Measurements from ENCODE around the gene ZNF628.

DNA sequence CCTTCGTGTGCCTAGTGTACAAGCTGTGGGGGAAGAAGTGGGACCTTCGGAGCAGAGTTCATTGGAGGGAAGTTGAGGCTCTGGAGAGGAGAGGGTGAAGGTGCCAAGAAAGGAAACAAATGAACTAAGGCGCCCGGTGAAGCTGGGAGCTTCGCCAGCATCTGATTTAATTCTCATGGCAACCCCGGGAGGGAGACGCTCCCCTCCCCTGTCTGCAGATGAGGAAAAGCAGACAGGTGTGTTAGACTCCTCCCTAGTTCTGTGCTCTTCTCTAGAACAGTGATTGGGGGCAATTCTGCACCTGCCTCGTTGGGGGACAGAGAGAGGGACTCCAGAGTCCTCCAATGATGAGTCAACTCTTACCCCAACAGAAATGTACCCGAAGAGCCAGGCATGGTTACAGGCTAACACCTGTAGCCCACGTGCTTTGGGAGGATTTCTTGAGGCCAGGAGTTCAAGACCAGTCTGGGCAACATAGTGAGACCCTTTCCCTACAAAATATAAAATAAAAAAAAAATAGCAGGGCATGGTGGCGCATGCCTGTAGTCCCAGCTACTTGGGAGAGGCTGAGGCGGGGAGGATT is 16.0 kb downstream of the ZNF628 start:
- TF ChIP-seq, protein P1, sequence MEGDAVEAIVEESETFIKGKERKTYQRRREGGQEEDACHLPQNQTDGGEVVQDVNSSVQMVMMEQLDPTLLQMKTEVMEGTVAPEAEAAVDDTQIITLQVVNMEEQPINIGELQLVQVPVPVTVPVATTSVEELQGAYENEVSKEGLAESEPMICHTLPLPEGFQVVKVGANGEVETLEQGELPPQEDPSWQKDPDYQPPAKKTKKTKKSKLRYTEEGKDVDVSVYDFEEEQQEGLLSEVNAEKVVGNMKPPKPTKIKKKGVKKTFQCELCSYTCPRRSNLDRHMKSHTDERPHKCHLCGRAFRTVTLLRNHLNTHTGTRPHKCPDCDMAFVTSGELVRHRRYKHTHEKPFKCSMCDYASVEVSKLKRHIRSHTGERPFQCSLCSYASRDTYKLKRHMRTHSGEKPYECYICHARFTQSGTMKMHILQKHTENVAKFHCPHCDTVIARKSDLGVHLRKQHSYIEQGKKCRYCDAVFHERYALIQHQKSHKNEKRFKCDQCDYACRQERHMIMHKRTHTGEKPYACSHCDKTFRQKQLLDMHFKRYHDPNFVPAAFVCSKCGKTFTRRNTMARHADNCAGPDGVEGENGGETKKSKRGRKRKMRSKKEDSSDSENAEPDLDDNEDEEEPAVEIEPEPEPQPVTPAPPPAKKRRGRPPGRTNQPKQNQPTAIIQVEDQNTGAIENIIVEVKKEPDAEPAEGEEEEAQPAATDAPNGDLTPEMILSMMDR (IDR thresholded peaks at IDR 0.05; ENCODE audit: insufficient read depth, low read length): no peak
- no peak for TF ChIP-seq POLR2AphosphoS5 (IDR thresholded peaks at IDR 0.05; ENCODE audit: low read depth)
- TF ChIP-seq, protein P2, sequence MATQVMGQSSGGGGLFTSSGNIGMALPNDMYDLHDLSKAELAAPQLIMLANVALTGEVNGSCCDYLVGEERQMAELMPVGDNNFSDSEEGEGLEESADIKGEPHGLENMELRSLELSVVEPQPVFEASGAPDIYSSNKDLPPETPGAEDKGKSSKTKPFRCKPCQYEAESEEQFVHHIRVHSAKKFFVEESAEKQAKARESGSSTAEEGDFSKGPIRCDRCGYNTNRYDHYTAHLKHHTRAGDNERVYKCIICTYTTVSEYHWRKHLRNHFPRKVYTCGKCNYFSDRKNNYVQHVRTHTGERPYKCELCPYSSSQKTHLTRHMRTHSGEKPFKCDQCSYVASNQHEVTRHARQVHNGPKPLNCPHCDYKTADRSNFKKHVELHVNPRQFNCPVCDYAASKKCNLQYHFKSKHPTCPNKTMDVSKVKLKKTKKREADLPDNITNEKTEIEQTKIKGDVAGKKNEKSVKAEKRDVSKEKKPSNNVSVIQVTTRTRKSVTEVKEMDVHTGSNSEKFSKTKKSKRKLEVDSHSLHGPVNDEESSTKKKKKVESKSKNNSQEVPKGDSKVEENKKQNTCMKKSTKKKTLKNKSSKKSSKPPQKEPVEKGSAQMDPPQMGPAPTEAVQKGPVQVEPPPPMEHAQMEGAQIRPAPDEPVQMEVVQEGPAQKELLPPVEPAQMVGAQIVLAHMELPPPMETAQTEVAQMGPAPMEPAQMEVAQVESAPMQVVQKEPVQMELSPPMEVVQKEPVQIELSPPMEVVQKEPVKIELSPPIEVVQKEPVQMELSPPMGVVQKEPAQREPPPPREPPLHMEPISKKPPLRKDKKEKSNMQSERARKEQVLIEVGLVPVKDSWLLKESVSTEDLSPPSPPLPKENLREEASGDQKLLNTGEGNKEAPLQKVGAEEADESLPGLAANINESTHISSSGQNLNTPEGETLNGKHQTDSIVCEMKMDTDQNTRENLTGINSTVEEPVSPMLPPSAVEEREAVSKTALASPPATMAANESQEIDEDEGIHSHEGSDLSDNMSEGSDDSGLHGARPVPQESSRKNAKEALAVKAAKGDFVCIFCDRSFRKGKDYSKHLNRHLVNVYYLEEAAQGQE (IDR thresholded peaks at IDR 0.05; ENCODE audit: insufficient replicate concordance, low read depth): no peak
- no peak for TF ChIP-seq GABPA (IDR thresholded peaks at IDR 0.05; ENCODE audit: low read depth)

Measured in HL-60 (cell line).